ENCODE measurements around the gene CAPN13. TPM values are rescaled to one million over a fixed set of nuclear protein-coding genes. Genes with fewer than 3 reads are reported as not detected.

CAPN13 gene
- total and polyA plus RNA-seq, 2 of the 4 experiments (the other 2 are of a cell fraction), result not detected

DNA sequence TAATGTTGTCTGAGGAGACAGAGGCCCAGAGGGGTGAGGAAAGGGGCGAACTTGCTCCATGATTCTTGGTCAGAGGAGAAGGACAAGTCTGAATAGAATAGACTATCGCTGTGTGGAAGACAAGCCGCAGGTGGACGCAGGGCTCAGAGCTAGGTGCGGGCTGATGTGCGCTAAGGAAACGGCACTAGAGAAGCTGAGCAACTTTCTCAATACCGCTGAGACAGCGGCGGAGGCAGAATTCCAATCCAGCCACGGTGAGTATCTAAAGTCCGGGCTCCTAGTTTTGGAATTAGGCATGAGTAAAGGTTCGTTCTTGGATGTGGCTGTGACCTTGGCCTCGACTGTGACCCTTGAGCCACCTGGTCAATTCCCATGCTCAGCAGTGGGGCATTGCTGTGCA is 47.8 kb downstream of the CAPN13 start:
- no TSS peak for BruUV-seq (replicated peaks)
- no peak for ATAC-seq (ENCODE audit: low read depth)
- H3K4me2 ChIP-seq (ENCODE audit: low read depth, low read length), result no peak overlapping the region

More for the DNA sequence above, 47.8 kb downstream of the CAPN13 start:
- Histone ChIP-seq H4K5ac (ENCODE audit: low read depth, low read length) (no peak overlapping the region), H3K27me3 (ENCODE audit: control insufficient read depth, insufficient read depth, low read length) (peaks cover 12% of the 10 kb centered on the region), H4K8ac (ENCODE audit: low read depth in 2 of 2, low read length in 2 of 2) (no peak overlapping the region), H4K20me1 (ENCODE audit: insufficient read depth, low read length) (no peaks in the 10 kb centered on the region), H3K79me1 (ENCODE audit: low read depth in 1 of 2, low read length in 2 of 2) (no peaks in the 10 kb centered on the region), H3K18ac (ENCODE audit: low read depth, low read length) (no peak overlapping the region), H3K36me3 (ENCODE audit: control insufficient read depth, insufficient read depth, low read length) (no peaks in the 10 kb centered on the region), H3K4me3 (ENCODE audit: insufficient read depth, low read depth, low read length) (no peak overlapping the region), H3K4me1 (ENCODE audit: control insufficient read depth, insufficient read depth, low read length) (no peaks in the 10 kb centered on the region), H4K91ac (ENCODE audit: insufficient read depth, low read depth, low read length) (no peak overlapping the region), H2BK120ac (ENCODE audit: low read depth, low read length) (no peak overlapping the region), H2AK9ac (replicated peaks; ENCODE audit: low read depth, low read length, poor library complexity) (no peak overlapping the region), H2BK5ac (ENCODE audit: low read depth, low read length, poor library complexity, severe bottlenecking) (no peak overlapping the region), H3K9me1 (ENCODE audit: insufficient read depth, low read length) (0 out of 2 replicates have a peak, but pooled peaks cover 2% of the 10 kb centered on the region), H3K9ac (ENCODE audit: low read depth, low read length) (no peak overlapping the region), H2BK15ac (ENCODE audit: low read depth, low read length) (no peak overlapping the region), H3K4ac (ENCODE audit: low read depth, low read length) (no peak overlapping the region), H3K56ac (ENCODE audit: extremely low read depth, insufficient read depth, low read length) (no peak overlapping the region), H2BK20ac (ENCODE audit: low read depth, low read length) (no peak overlapping the region), H3K14ac (replicated peaks; ENCODE audit: low read depth, low read length) (no peak overlapping the region), H3K27ac (ENCODE audit: insufficient read depth, low read length) (no peak overlapping the region), H2AFZ (replicated peaks; ENCODE audit: low read length, poor library complexity) (no peak overlapping the region), H3K9me3 (ENCODE audit: control insufficient read depth, insufficient read depth, low read length) (no peaks in the 10 kb centered on the region), H2AK5ac (ENCODE audit: low read depth, low read length) (no peak overlapping the region), H3K23ac (ENCODE audit: low read depth, low read length) (no peak overlapping the region)
- dilution Hi-C loops (cut with HindIII; ENCODE audit: low sequenced_read_pairs, unreplicated experiment) (no loop called here), intact Hi-C loops (cut with micrococcal nuclease) (no loop called here), in situ Hi-C loops (cut with MboI; ENCODE audit: low sequenced_read_pairs) (no loop called here)
- POLR2A ChIA-PET (ENCODE audit: unreplicated experiment), result no interaction called here
- DNase-seq, result no peak
- CTCF ChIA-PET, result no interaction called here
- no peak for TF ChIP-seq BHLHE40 (IDR thresholded peaks at IDR 0.05; ENCODE audit: low read depth, low read length)
- no peak for TF ChIP-seq POLR2A (IDR thresholded peaks at IDR 0.05; ENCODE audit: low read depth, low read length)
- TF ChIP-seq, protein P1, sequence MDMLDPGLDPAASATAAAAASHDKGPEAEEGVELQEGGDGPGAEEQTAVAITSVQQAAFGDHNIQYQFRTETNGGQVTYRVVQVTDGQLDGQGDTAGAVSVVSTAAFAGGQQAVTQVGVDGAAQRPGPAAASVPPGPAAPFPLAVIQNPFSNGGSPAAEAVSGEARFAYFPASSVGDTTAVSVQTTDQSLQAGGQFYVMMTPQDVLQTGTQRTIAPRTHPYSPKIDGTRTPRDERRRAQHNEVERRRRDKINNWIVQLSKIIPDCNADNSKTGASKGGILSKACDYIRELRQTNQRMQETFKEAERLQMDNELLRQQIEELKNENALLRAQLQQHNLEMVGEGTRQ (IDR thresholded peaks at IDR 0.05; ENCODE audit: low read depth, low read length), result no peak
- no peak for TF ChIP-seq NFE2L2 (IDR thresholded peaks at IDR 0.05; ENCODE audit: low read depth, low read length)
- TF ChIP-seq MAFK (IDR thresholded peaks at IDR 0.05; ENCODE audit: low read depth, low read length), result no peak
- no peak for TF ChIP-seq CHD1 (IDR thresholded peaks at IDR 0.05; ENCODE audit: low read depth, low read length)
- TF ChIP-seq, protein P2, sequence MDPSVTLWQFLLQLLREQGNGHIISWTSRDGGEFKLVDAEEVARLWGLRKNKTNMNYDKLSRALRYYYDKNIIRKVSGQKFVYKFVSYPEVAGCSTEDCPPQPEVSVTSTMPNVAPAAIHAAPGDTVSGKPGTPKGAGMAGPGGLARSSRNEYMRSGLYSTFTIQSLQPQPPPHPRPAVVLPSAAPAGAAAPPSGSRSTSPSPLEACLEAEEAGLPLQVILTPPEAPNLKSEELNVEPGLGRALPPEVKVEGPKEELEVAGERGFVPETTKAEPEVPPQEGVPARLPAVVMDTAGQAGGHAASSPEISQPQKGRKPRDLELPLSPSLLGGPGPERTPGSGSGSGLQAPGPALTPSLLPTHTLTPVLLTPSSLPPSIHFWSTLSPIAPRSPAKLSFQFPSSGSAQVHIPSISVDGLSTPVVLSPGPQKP (IDR thresholded peaks at IDR 0.05; ENCODE audit: borderline replicate concordance, low read depth, low read length), result no peak
- no peak for TF ChIP-seq RCOR1 (IDR thresholded peaks at IDR 0.05; ENCODE audit: insufficient replicate concordance, low read length)
- no peak for TF ChIP-seq FOS (IDR thresholded peaks at IDR 0.05; ENCODE audit: low read depth, low read length)
- TF ChIP-seq RFX5 (IDR thresholded peaks at IDR 0.05; ENCODE audit: low read depth, low read length), result no peak
- no peak for TF ChIP-seq MAZ (IDR thresholded peaks at IDR 0.05; ENCODE audit: borderline replicate concordance, low read depth, low read length)
- no peak for TF ChIP-seq CEBPB (IDR thresholded peaks at IDR 0.05; ENCODE audit: low read depth, low read length)
- no peak for TF ChIP-seq RAD21 (IDR thresholded peaks at IDR 0.05; ENCODE audit: low read length)
- TF ChIP-seq SMC3 (IDR thresholded peaks at IDR 0.05; ENCODE audit: low read depth, low read length), result no peak
- TF ChIP-seq, protein P3, sequence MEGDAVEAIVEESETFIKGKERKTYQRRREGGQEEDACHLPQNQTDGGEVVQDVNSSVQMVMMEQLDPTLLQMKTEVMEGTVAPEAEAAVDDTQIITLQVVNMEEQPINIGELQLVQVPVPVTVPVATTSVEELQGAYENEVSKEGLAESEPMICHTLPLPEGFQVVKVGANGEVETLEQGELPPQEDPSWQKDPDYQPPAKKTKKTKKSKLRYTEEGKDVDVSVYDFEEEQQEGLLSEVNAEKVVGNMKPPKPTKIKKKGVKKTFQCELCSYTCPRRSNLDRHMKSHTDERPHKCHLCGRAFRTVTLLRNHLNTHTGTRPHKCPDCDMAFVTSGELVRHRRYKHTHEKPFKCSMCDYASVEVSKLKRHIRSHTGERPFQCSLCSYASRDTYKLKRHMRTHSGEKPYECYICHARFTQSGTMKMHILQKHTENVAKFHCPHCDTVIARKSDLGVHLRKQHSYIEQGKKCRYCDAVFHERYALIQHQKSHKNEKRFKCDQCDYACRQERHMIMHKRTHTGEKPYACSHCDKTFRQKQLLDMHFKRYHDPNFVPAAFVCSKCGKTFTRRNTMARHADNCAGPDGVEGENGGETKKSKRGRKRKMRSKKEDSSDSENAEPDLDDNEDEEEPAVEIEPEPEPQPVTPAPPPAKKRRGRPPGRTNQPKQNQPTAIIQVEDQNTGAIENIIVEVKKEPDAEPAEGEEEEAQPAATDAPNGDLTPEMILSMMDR (conservative IDR thresholded peaks at IDR 0.05; ENCODE audit: low read depth, low read length), result no peak
- no peak for TF ChIP-seq MXI1 (IDR thresholded peaks at IDR 0.05; ENCODE audit: borderline replicate concordance, low read depth, low read length)
- WGBS, 2 experiments (ENCODE audit: extremely low coverage in 2 of 2, insufficient read length in 1 of 2), result 72% methylated on average over 11 of the region's 14 CpGs; no CpG with 5 or more reads in 1 of the 2 experiments
